Mesendoderm (in vitro differentiated cells): ENCODE measurements around the gene CGNL1.

Experiments
- DNase-seq: peaks from one replicate; pipeline ENCODE4 v3.0.0; 2013
- H2AK5ac ChIP-seq: 2 replicates; pipeline ENCODE4 v1.6.1; 2013; ENCODE audit warnings: low read length, inconsistent platforms
- H2BK120ac ChIP-seq: 2 replicates; pipeline ENCODE4 v1.6.1; 2013; ENCODE audit warnings: low read depth, mild to moderate bottlenecking, low read length, moderate library complexity, mixed read lengths
- H2BK15ac ChIP-seq: replicated peaks from 2 replicates; pipeline ENCODE4 v1.6.1; 2013; ENCODE audit warnings: low read depth, mild to moderate bottlenecking, moderate library complexity
- H2BK5ac ChIP-seq: 2 replicates; pipeline ENCODE4 v1.6.1; 2013; ENCODE audit warnings: low read length, inconsistent platforms
- H3K18ac ChIP-seq: 2 replicates; pipeline ENCODE4 v1.6.1; 2013; ENCODE audit warnings: mild to moderate bottlenecking, low read length, mixed read lengths
- H3K23ac ChIP-seq: one replicate; pipeline ENCODE4 v1.6.1; 2013; ENCODE audit warnings: low read length
- H3K27ac ChIP-seq: 2 replicates; pipeline ENCODE4 v1.5.1; 2013; ENCODE audit warnings: low read depth, mild to moderate bottlenecking, inconsistent platforms, low read length, moderate library complexity
- H3K27me3 ChIP-seq: 2 replicates; pipeline ENCODE4 v1.6.1; 2013; ENCODE audit warnings: low read length, control low read depth, mild to moderate bottlenecking, inconsistent platforms; ENCODE audit not compliant: insufficient read depth, poor library complexity
- H3K36me3 ChIP-seq: 2 replicates; pipeline ENCODE4 v1.6.1; 2013; ENCODE audit warnings: low read length, inconsistent platforms; ENCODE audit not compliant: control insufficient read depth, insufficient read depth
- H3K4ac ChIP-seq: one replicate; pipeline ENCODE4 v1.6.1; 2013; ENCODE audit warnings: low read depth, mild to moderate bottlenecking, low read length, moderate library complexity
- H3K4me1 ChIP-seq: 2 replicates; pipeline ENCODE4 v1.6.1; 2013; ENCODE audit warnings: low read depth, low read length, inconsistent platforms; ENCODE audit not compliant: control insufficient read depth
- H3K4me2 ChIP-seq: 2 replicates; pipeline ENCODE4 v1.6.1; 2013; ENCODE audit warnings: low read length
- H3K4me3 ChIP-seq: 2 replicates; pipeline ENCODE4 v1.5.1; 2013; ENCODE audit warnings: mild to moderate bottlenecking, low read length
- H3K56ac ChIP-seq: one replicate; pipeline ENCODE4 v1.6.1; 2013; ENCODE audit warnings: low read length
- H3K79me1 ChIP-seq: 2 replicates; pipeline ENCODE4 v1.6.1; 2013; ENCODE audit warnings: low read length, inconsistent platforms
- H3K79me2 ChIP-seq: 2 replicates; pipeline ENCODE4 v1.6.1; 2013; ENCODE audit warnings: mild to moderate bottlenecking, low read length; ENCODE audit not compliant: control insufficient read depth, insufficient read depth
- H3K9ac ChIP-seq: 2 replicates; pipeline ENCODE4 v1.6.1; 2013; ENCODE audit warnings: low read length, inconsistent platforms
- H4K5ac ChIP-seq: one replicate; pipeline ENCODE4 v1.6.1; 2013; ENCODE audit warnings: low read length
- H4K8ac ChIP-seq: one replicate; pipeline ENCODE4 v1.6.1; 2013; ENCODE audit warnings: low read depth, mild to moderate bottlenecking, control low read depth, low read length, moderate library complexity
- WGBS: extraction: QIAGEN DNeasy Blood & Tissue Kit; methylation state at CpG from one replicate; pipeline ENCODE4 v1.1.7; 2013; ENCODE audit warnings: low lambda C conversion rate, missing lambda C conversion rate; ENCODE audit not compliant: insufficient coverage; ENCODE audit errors: extremely low coverage; 5-methylcytosine and 5-hydroxymethylcytosine counted together

The CGNL1 gene

DNA sequence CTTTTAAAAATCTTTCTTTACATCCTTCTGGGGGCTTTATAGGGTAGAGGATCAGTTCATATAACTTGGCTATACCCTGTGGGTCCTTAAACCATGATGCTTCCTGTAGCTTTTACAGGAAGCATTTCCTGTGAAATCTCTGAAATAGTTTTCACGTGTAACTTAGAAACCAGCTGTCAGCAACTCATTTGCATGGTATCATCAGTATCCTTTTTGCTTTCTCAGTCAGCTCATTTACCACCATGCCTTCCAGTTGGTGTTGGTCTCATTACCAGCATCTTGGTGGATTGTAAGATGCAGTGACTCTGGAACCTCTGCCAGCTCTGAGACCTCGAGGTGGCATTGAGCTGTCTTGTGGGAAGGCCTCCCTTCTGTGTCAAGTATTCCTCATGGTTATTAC, 118.7 kb downstream of the CGNL1 start:
- peak overlapping the region; percentile 52 for H3K18ac ChIP-seq
- H3K4me1 ChIP-seq = peaks cover 27% of the 10 kb centered on the region
- H4K5ac ChIP-seq = no peak overlapping the region
- no peak overlapping the region for H2AK5ac ChIP-seq
- no peaks in the 10 kb centered on the region for H3K27me3 ChIP-seq
- no peak overlapping the region for H3K9ac ChIP-seq
- H3K79me2 ChIP-seq = no peaks in the 10 kb centered on the region
- peak overlapping the region; percentile 29 for H3K27ac ChIP-seq
- peak overlapping the region; percentile 35 for H2BK120ac ChIP-seq
- peak overlapping the region; percentile 62 for H2BK5ac ChIP-seq
- DNase-seq = peak; percentile 78
- no CpG with 5 or more reads among the region's 2 CpGs for WGBS
- no peak overlapping the region for H2BK15ac ChIP-seq
- H3K4me3 ChIP-seq = no peak overlapping the region
- H3K56ac ChIP-seq = peak overlapping the region; percentile 59
- H3K36me3 ChIP-seq = no peaks in the 10 kb centered on the region
- peak overlapping the region; percentile 95 for H3K4ac ChIP-seq
- no peak overlapping the region for H3K23ac ChIP-seq
- H4K8ac ChIP-seq = no peak overlapping the region
- H3K79me1 ChIP-seq = peaks cover 1% of the 10 kb centered on the region
- H3K4me2 ChIP-seq = no peak overlapping the region

GRCh38 chr15:57495554-57496165, 119.4 kb downstream of the CGNL1 start:
- peak overlapping the region; percentile 35 for H2BK120ac ChIP-seq
- H3K27ac ChIP-seq = peak overlapping the region; percentile 90
- H3K36me3 ChIP-seq = no peaks in the 10 kb centered on the region
- no peak overlapping the region for H3K23ac ChIP-seq
- no peak overlapping the region for H2BK15ac ChIP-seq
- H3K18ac ChIP-seq = no peak overlapping the region
- peak overlapping the region; percentile 94 for H2BK5ac ChIP-seq
- peaks cover 29% of the 10 kb centered on the region for H3K4me1 ChIP-seq
- H4K8ac ChIP-seq = no peak overlapping the region
- no peak overlapping the region for H3K4me3 ChIP-seq
- WGBS = no CpG with 5 or more reads among the region's 2 CpGs
- no peak overlapping the region for H3K4ac ChIP-seq
- peaks cover 2% of the 10 kb centered on the region for H3K79me1 ChIP-seq
- no peaks in the 10 kb centered on the region for H3K27me3 ChIP-seq
- H3K79me2 ChIP-seq = no peaks in the 10 kb centered on the region
- no peak overlapping the region for H3K9ac ChIP-seq
- no peak overlapping the region for H3K4me2 ChIP-seq
- peak overlapping the region; percentile 59 for H3K56ac ChIP-seq
- H4K5ac ChIP-seq = no peak overlapping the region
- peak; percentile 91 for DNase-seq
- no peak overlapping the region for H2AK5ac ChIP-seq

- no peak for DNase-seq
- H3K27ac ChIP-seq = peak overlapping the region; percentile 90
- no CpG with 5 or more reads among the region's 1 CpG for WGBS
These were observed 120.3 kb downstream of the CGNL1 start for GRCh38 chr15:57496594-57496945.

GRCh38 chr15:57496946-57497869, 120.9 kb downstream of the CGNL1 start:
- Histone ChIP-seq H3K79me1 (peaks cover 2% of the 10 kb centered on the region), H3K79me2 (no peaks in the 10 kb centered on the region), H3K4me1 (peaks cover 42% of the 10 kb centered on the region), H3K27me3 (no peaks in the 10 kb centered on the region), H2BK5ac (peak overlapping the region; percentile 94), H3K9ac (peak overlapping the region; percentile 56), H3K56ac (peak overlapping the region; percentile 84), H2BK15ac (no peak overlapping the region), H2BK120ac (peak overlapping the region; percentile 79), H2AK5ac (peak overlapping the region; percentile 99), H3K23ac (peak overlapping the region; percentile 75), H3K18ac (peak overlapping the region; percentile 78), H3K36me3 (no peaks in the 10 kb centered on the region), H4K5ac (peak overlapping the region; percentile 5), H3K27ac (peak overlapping the region; percentile 90), H3K4ac (peak overlapping the region; percentile 75), H3K4me2 (no peak overlapping the region), H3K4me3 (no peak overlapping the region), H4K8ac (no peak overlapping the region)
- DNase-seq = peak; percentile 82
- no CpG with 5 or more reads among the region's 15 CpGs for WGBS

More at GRCh38 chr15:57496594-57496945, 120.3 kb downstream of the CGNL1 start:
- Histone ChIP-seq H3K4ac (peak overlapping the region; percentile 74), H2BK15ac (no peak overlapping the region), H4K8ac (no peak overlapping the region), H3K79me2 (no peaks in the 10 kb centered on the region), H3K56ac (peak overlapping the region; percentile 84), H3K4me2 (no peak overlapping the region), H4K5ac (peak overlapping the region; percentile 5), H2BK5ac (peak overlapping the region; percentile 94), H3K27me3 (no peaks in the 10 kb centered on the region), H3K36me3 (no peaks in the 10 kb centered on the region), H3K18ac (peak overlapping the region; percentile 78), H3K4me1 (peaks cover 36% of the 10 kb centered on the region), H2AK5ac (peak overlapping the region; percentile 97), H3K79me1 (peaks cover 2% of the 10 kb centered on the region), H3K9ac (peak overlapping the region; percentile 50), H2BK120ac (peak overlapping the region; percentile 84), H3K4me3 (no peak overlapping the region), H3K23ac (peak overlapping the region; percentile 72)

- DNase-seq = peak; percentile 49
- Histone ChIP-seq H4K8ac (no peak overlapping the region), H3K9ac (no peak overlapping the region), H3K79me2 (no peaks in the 10 kb centered on the region), H4K5ac (no peak overlapping the region), H3K4me2 (no peak overlapping the region), H2AK5ac (peak overlapping the region; percentile 64), H3K36me3 (no peaks in the 10 kb centered on the region), H2BK120ac (no peak overlapping the region), H3K23ac (no peak overlapping the region), H3K27ac (peak overlapping the region; percentile 34), H3K27me3 (no peaks in the 10 kb centered on the region), H2BK15ac (no peak overlapping the region), H3K4me3 (no peak overlapping the region), H3K56ac (peak overlapping the region; percentile 80), H2BK5ac (peak overlapping the region; percentile 41), H3K18ac (peak overlapping the region; percentile 13), H3K4me1 (peaks cover 40% of the 10 kb centered on the region), H3K79me1 (peaks cover 2% of the 10 kb centered on the region), H3K4ac (peak overlapping the region; percentile 18)
- WGBS = no CpG with 5 or more reads among the region's 10 CpGs
These were observed 124.0 kb downstream of the CGNL1 start for GRCh38 chr15:57500256-57500655.
